Measurements from ENCODE around the gene NLRP9. TPM values are rescaled to one million over a fixed set of nuclear protein-coding genes. Genes with fewer than 3 reads are reported as not detected.

The NLRP9 gene
- total RNA-seq, 1 experiment from 2014 or later = 0.02 TPM

- no peak overlapping the region for H3K27ac ChIP-seq
- H3K4me1 ChIP-seq = no peaks in the 10 kb centered on the region
- H3K4me3 ChIP-seq = no peak overlapping the region
- DNase-seq = no peak
- no peaks in the 10 kb centered on the region for H3K9me3 ChIP-seq (replicated peaks)
- peaks cover 68% of the 10 kb centered on the region for H3K36me3 ChIP-seq
- no peaks in the 10 kb centered on the region for H3K27me3 ChIP-seq
Observed at GRCh38 chr19:55667006-55667381, 71.2 kb downstream of the NLRP9 start.

- DNase-seq = no peak
- Histone ChIP-seq H3K27ac (no peak overlapping the region), H3K4me1 (no peaks in the 10 kb centered on the region), H3K9me3 (replicated peaks) (no peaks in the 10 kb centered on the region), H3K36me3 (peaks cover 69% of the 10 kb centered on the region), H3K27me3 (no peaks in the 10 kb centered on the region), H3K4me3 (no peak overlapping the region)
Observed at GRCh38 chr19:55666343-55667005, 71.7 kb downstream of the NLRP9 start.

- no peak overlapping the region for H3K4me3 ChIP-seq
- no peak for DNase-seq
- H3K27me3 ChIP-seq = no peaks in the 10 kb centered on the region
- H3K36me3 ChIP-seq = peaks cover 69% of the 10 kb centered on the region
- no peaks in the 10 kb centered on the region for H3K4me1 ChIP-seq
- H3K9me3 ChIP-seq (replicated peaks) = no peaks in the 10 kb centered on the region
- no peak overlapping the region for H3K27ac ChIP-seq
Observed at GRCh38 chr19:55663846-55664536, 74.2 kb downstream of the NLRP9 start.

- peaks cover 55% of the 10 kb centered on the region for H3K36me3 ChIP-seq
Observed at GRCh38 chr19:55661826-55662225, 76.4 kb downstream of the NLRP9 start.

GRCh38 chr19:55660991-55661390 lies 77.2 kb downstream of the NLRP9 start:
- peaks cover 52% of the 10 kb centered on the region for H3K36me3 ChIP-seq
- no peak overlapping the region for H3K4me3 ChIP-seq
- 0 out of 2 replicates have a peak, but pooled peaks cover 5% of the 10 kb centered on the region for H3K4me1 ChIP-seq
- no peak for DNase-seq
- H3K27me3 ChIP-seq = no peaks in the 10 kb centered on the region
- H3K9me3 ChIP-seq (replicated peaks) = no peaks in the 10 kb centered on the region
- no peak overlapping the region for H3K27ac ChIP-seq

More at GRCh38 chr19:55661826-55662225, 76.4 kb downstream of the NLRP9 start:
- no peaks in the 10 kb centered on the region for H3K4me1 ChIP-seq
- H3K27ac ChIP-seq = no peak overlapping the region
- H3K9me3 ChIP-seq (replicated peaks) = no peaks in the 10 kb centered on the region
- H3K27me3 ChIP-seq = no peaks in the 10 kb centered on the region
- no peak for DNase-seq
- no peak overlapping the region for H3K4me3 ChIP-seq

- H3K9me3 ChIP-seq (replicated peaks) = no peaks in the 10 kb centered on the region
- H3K4me3 ChIP-seq = no peak overlapping the region
- no peak for DNase-seq
- H3K4me1 ChIP-seq = 0 out of 2 replicates have a peak, but pooled peaks cover 5% of the 10 kb centered on the region
- no peaks in the 10 kb centered on the region for H3K27me3 ChIP-seq
- H3K27ac ChIP-seq = no peak overlapping the region
- H3K36me3 ChIP-seq = peaks cover 46% of the 10 kb centered on the region
Observed at GRCh38 chr19:55660404-55660803, 77.8 kb downstream of the NLRP9 start.

GRCh38 chr19:55659822-55660221 lies 78.4 kb downstream of the NLRP9 start:
- H3K9me3 ChIP-seq (replicated peaks) = no peaks in the 10 kb centered on the region
- no peak for DNase-seq
- H3K27ac ChIP-seq = no peak overlapping the region
- H3K4me1 ChIP-seq = 0 out of 2 replicates have a peak, but pooled peaks cover 5% of the 10 kb centered on the region
- peaks cover 45% of the 10 kb centered on the region for H3K36me3 ChIP-seq
- no peaks in the 10 kb centered on the region for H3K27me3 ChIP-seq
- H3K4me3 ChIP-seq = no peak overlapping the region

- H3K27me3 ChIP-seq = no peaks in the 10 kb centered on the region
Observed at GRCh38 chr19:55658846-55659459, 79.2 kb downstream of the NLRP9 start.

More at GRCh38 chr19:55658846-55659459, 79.2 kb downstream of the NLRP9 start:
- H3K4me3 ChIP-seq = no peak overlapping the region
- no peaks in the 10 kb centered on the region for H3K9me3 ChIP-seq (replicated peaks)
- DNase-seq = no peak
- H3K4me1 ChIP-seq = 0 out of 2 replicates have a peak, but pooled peaks cover 5% of the 10 kb centered on the region
- H3K27ac ChIP-seq = no peak overlapping the region
- H3K36me3 ChIP-seq = peaks cover 38% of the 10 kb centered on the region

Other genes starting within 250 kb of the NLRP9 start
- gene SSC5D, start 250.0 kb downstream of the NLRP9 start, total RNA-seq (2014; rRNA removed; shearing (Covaris generic)) = 3.1 and 3.8 TPM in 2 replicates
- gene SBK2, start 201.3 kb downstream of the NLRP9 start, total RNA-seq (2014; rRNA removed; shearing (Covaris generic)) = 6.8 and 6.9 TPM in 2 replicates
- 0.30 and 0.87 TPM in 2 replicates for gene SBK3, start 192.9 kb downstream of the NLRP9 start, total RNA-seq (2014; rRNA removed; shearing (Covaris generic))
- gene ZNF579, start 157.6 kb downstream of the NLRP9 start, total RNA-seq (2014; rRNA removed; shearing (Covaris generic)) = 5.4 and 7.5 TPM in 2 replicates
- 7.9 and 10.3 TPM in 2 replicates for gene FIZ1, start 138.9 kb downstream of the NLRP9 start, total RNA-seq (2014; rRNA removed; shearing (Covaris generic))
- gene ZNF524, start 138.1 kb downstream of the NLRP9 start, total RNA-seq (2014; rRNA removed; shearing (Covaris generic)) = 2.7 and 3.2 TPM in 2 replicates
- gene ZNF865, start 132.8 kb downstream of the NLRP9 start, total RNA-seq (2014; rRNA removed; shearing (Covaris generic)) = 1.7 and 2.0 TPM in 2 replicates
- gene ZNF784, start 113.8 kb downstream of the NLRP9 start, total RNA-seq (2014; rRNA removed; shearing (Covaris generic)) = 2.7 and 3.1 TPM in 2 replicates
- gene ZNF580, start 97.4 kb downstream of the NLRP9 start, total RNA-seq (2014; rRNA removed; shearing (Covaris generic)) = 7.9 and 8.0 TPM in 2 replicates
- 17.9 and 18.7 TPM in 2 replicates for gene ZNF581, start 94.8 kb downstream of the NLRP9 start, total RNA-seq (2014; rRNA removed; shearing (Covaris generic))
- 9.7 and 10.8 TPM in 2 replicates for gene CCDC106, start 90.2 kb downstream of the NLRP9 start, total RNA-seq (2014; rRNA removed; shearing (Covaris generic))
- 131 and 136 TPM in 2 replicates for gene U2AF2, start 83.4 kb downstream of the NLRP9 start, total RNA-seq (2014; rRNA removed; shearing (Covaris generic))
- gene EPN1, start 63.2 kb downstream of the NLRP9 start, total RNA-seq (2014; rRNA removed; shearing (Covaris generic)) = 45.6 and 59.8 TPM in 2 replicates
- 1.1 TPM in 2 replicates for gene RFPL4A, start 20.7 kb upstream of the NLRP9 start, total RNA-seq (2014; rRNA removed; shearing (Covaris generic))
- 0.61 and 1.1 TPM in 2 replicates for gene RFPL4AL1, start 30.7 kb upstream of the NLRP9 start, total RNA-seq (2014; rRNA removed; shearing (Covaris generic))
- gene NLRP11, start 93.6 kb upstream of the NLRP9 start, total RNA-seq (2014; rRNA removed; shearing (Covaris generic)) = 4.6 and 4.9 TPM in 2 replicates
- not detected in 2 replicates for gene NLRP4, start 98.1 kb upstream of the NLRP9 start, total RNA-seq (2014; rRNA removed; shearing (Covaris generic))
- not detected in 2 replicates for gene NLRP13, start 193.9 kb upstream of the NLRP9 start, total RNA-seq (2014; rRNA removed; shearing (Covaris generic))
- gene NLRP8, start 209.4 kb upstream of the NLRP9 start, total RNA-seq (2014; rRNA removed; shearing (Covaris generic)) = 0.08 TPM in 1 of 2 replicates, not detected in the other
- gene NLRP5, start 248.4 kb upstream of the NLRP9 start, total RNA-seq (2014; rRNA removed; shearing (Covaris generic)) = not detected in 2 replicates

All from SJCRH30 (cell line).